HepG2 (cell line): ENCODE measurements around the gene NEDD4L. TPM values are rescaled to one million over a fixed set of nuclear protein-coding genes. Genes with fewer than 3 reads are reported as not detected.

ENCODE experiments used
- ADNP ChIP-seq: sonication (generic); formaldehyde crosslinking; IDR thresholded peaks from 2 replicates; pipeline ENCODE4 v1.4.0; 2020; ENCODE audit warnings: missing genetic modification reagents
- CC2D1A ChIP-seq: sonication (generic); formaldehyde crosslinking; IDR thresholded peaks from 2 replicates; pipeline ENCODE4 v1.8.1; 2023; ENCODE audit warnings: mild to moderate bottlenecking, missing genetic modification reagents
- HES4 ChIP-seq: sonication (generic); formaldehyde crosslinking; IDR thresholded peaks from 2 replicates; pipeline ENCODE4 v1.9.0; 2021; ENCODE audit warnings: mild to moderate bottlenecking, missing genetic modification reagents, borderline replicate concordance
- HOXD1 ChIP-seq: sonication (generic); formaldehyde crosslinking; IDR thresholded peaks from 2 replicates; pipeline ENCODE4 v1.5.0; 2020; ENCODE audit warnings: missing genetic modification reagents
- KDM6A ChIP-seq: IDR thresholded peaks from 2 replicates; pipeline ENCODE4 v1.6.1; 2016; ENCODE audit warnings: low read depth
- MAZ ChIP-seq, 2 experiments: sonication (generic) in 1 of 2; formaldehyde crosslinking in 1 of 2; IDR thresholded peaks; 2 replicates each; pipeline versions ENCODE4 v1.5.0 to v1.6.1; 2012 to 2020; ENCODE audit warnings: low read depth in 2 of 2, mild to moderate bottlenecking in 2 of 2, borderline replicate concordance in 1 of 2, improper control_type of control experiment in 1 of 2, low read length in 1 of 2, missing genetic modification reagents in 1 of 2, moderate library complexity in 1 of 2
- MYC ChIP-seq: sonication (generic); formaldehyde crosslinking; IDR thresholded peaks from 2 replicates; pipeline ENCODE4 v1.9.0; 2021; ENCODE audit warnings: missing genetic modification reagents, borderline replicate concordance
- NCOA5 ChIP-seq: sonication (generic); formaldehyde crosslinking; IDR thresholded peaks from 2 replicates; pipeline ENCODE4 v1.4.0; 2020; ENCODE audit warnings: missing genetic modification reagents
- NFE2 ChIP-seq: sonication (generic); formaldehyde crosslinking; IDR thresholded peaks from 2 replicates; pipeline ENCODE4 v1.4.0; 2020; ENCODE audit warnings: missing genetic modification reagents
- SETDB1 ChIP-seq: sonication (generic); formaldehyde crosslinking; IDR thresholded peaks from 2 replicates; pipeline ENCODE4 v1.5.1; 2020; ENCODE audit warnings: missing genetic modification reagents, mild to moderate bottlenecking, borderline replicate concordance
- TEAD2 ChIP-seq: sonication (generic); formaldehyde crosslinking; IDR thresholded peaks from 2 replicates; pipeline ENCODE4 v1.9.0; 2021; ENCODE audit warnings: missing genetic modification reagents
- ZFAT ChIP-seq: sonication (generic); formaldehyde crosslinking; conservative IDR thresholded peaks from 2 replicates; pipeline ENCODE4 v1.8.1; 2023; ENCODE audit warnings: missing genetic modification reagents, inconsistent platforms
- ZNF235 ChIP-seq: sonication (generic); formaldehyde crosslinking; IDR thresholded peaks from 2 replicates; pipeline ENCODE4 v1.8.1; 2023; ENCODE audit warnings: mild to moderate bottlenecking, missing genetic modification reagents, borderline replicate concordance
- ZNF260 ChIP-seq: sonication (generic); formaldehyde crosslinking; IDR thresholded peaks from 2 replicates; pipeline ENCODE4 v1.4.0; 2020; ENCODE audit warnings: missing genetic modification reagents, low read depth, mild to moderate bottlenecking, borderline replicate concordance
- ZZZ3 ChIP-seq: sonication (generic); formaldehyde crosslinking; IDR thresholded peaks from 2 replicates; pipeline ENCODE4 v1.4.0; 2020; ENCODE audit warnings: missing genetic modification reagents, mild to moderate bottlenecking, borderline replicate concordance
- polyA plus RNA-seq, 8 experiments: library from polyadenylated mRNA; depleted of rRNA in 3 of 8; stranded (reverse) in 7 of 8; unstranded in 1 of 8; fragments of >200 nt; fragmentation: Illumina TruSeq in 4 of 8; extraction: Trizol in 4 of 8; gene quantifications; 2 replicates each; pipeline versions ENCODE4 v1.2.1 to v1.2.3, GENCODE V29; 2011 to 2016; ENCODE audit warnings: low read depth in 4 of 8, missing spikeins in 1 of 8, mixed read lengths in 1 of 8; ENCODE audit not compliant: insufficient read depth in 1 of 8
- total RNA-seq, 5 experiments: library from RNA; depleted of rRNA; stranded (reverse); fragments of >200 nt; fragmentation: Illumina TruSeq; extraction: Trizol; gene quantifications; 2 replicates each; pipeline ENCODE4 v1.2.3, GENCODE V29; 2016; ENCODE audit warnings: low read depth in 1 of 5
- TF ChIP-seq, protein P1 (sequence below): sonication (generic); formaldehyde crosslinking; IDR thresholded peaks from 2 replicates; pipeline ENCODE4 v1.5.1; 2020; ENCODE audit warnings: missing genetic modification reagents, mild to moderate bottlenecking, borderline replicate concordance
- TF ChIP-seq, protein P2 (sequence below): IDR thresholded peaks from 2 replicates; pipeline ENCODE4 v1.6.1; 2016; ENCODE audit warnings: mild to moderate bottlenecking
- TF ChIP-seq, protein P3 (sequence below): sonication (generic); formaldehyde crosslinking; IDR thresholded peaks from 2 replicates; pipeline ENCODE4 v1.8.0; 2022; ENCODE audit warnings: missing genetic modification reagents, mild to moderate bottlenecking, inconsistent platforms, borderline replicate concordance
- TF ChIP-seq, protein P4 (sequence below): IDR thresholded peaks from 2 replicates; pipeline ENCODE4 v1.6.1; 2018; ENCODE audit warnings: missing genetic modification reagents
- TF ChIP-seq, protein P5 (sequence below), 2 experiments: sonication (generic) in 1 of 2; formaldehyde crosslinking in 1 of 2; IDR thresholded peaks; 2 replicates each; pipeline versions ENCODE4 v1.4.0 to v1.6.1; 2016 to 2020; ENCODE audit warnings: borderline replicate concordance in 1 of 2, low read depth in 1 of 2, mild to moderate bottlenecking in 1 of 2, missing genetic modification reagents in 1 of 2

The NEDD4L gene
- total and polyA plus RNA-seq, 2 of the 13 experiments (the other 11 are each of a cell fraction or from before 2014, with no cell fraction given), result 168 to 390 TPM

DNA sequence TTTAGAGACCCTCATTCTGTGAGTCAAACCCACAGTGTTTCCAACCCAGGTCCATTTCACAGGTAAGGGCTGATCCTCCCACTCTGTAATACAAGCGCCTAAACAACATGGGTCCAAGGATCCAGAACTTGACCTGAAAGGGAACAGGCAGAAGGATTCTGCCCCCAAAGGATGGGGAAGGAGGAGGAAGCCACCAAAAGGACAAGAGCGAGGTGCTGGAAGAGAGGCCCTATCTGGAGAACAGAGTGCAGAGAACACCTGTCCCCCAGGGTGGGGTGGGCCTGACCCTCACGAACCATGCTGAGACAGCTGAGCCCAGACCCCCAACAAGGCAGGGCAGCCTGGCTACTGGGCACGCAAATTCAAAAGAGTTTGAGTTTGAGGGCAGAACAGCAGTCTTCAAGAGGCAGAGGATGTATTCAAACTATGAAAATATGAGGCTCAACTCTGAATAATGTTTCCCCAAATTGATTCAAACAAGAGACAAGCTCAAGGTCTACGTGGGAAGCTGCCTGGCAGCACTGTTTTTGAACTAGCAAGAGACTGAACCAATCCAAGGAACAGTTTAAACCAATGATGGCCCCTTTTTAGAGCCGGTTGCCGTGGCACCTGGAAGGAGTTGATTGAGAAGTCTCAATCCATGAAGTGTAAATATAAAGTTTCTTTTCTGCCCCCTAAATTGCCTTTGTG is 372.1 kb downstream of the NEDD4L start (continued):
- TF ChIP-seq, protein P1, sequence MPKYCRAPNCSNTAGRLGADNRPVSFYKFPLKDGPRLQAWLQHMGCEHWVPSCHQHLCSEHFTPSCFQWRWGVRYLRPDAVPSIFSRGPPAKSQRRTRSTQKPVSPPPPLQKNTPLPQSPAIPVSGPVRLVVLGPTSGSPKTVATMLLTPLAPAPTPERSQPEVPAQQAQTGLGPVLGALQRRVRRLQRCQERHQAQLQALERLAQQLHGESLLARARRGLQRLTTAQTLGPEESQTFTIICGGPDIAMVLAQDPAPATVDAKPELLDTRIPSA (CRISPR knock-in tag), result no peak
- TF ChIP-seq CC2D1A (CRISPR knock-in tag) (no peak), ZFAT (CRISPR knock-in tag) (no peak), NFE2 (CRISPR knock-in tag) (no peak), HES4 (CRISPR knock-in tag) (no peak), TEAD2 (no peak), NCOA5 (no peak), KDM6A (CRISPR knock-in tag) (no peak), ZNF260 (CRISPR knock-in tag) (no peak), SETDB1 (no peak), MYC (CRISPR knock-in tag) (no peak), ZZZ3 (CRISPR knock-in tag) (no peak), HOXD1 (CRISPR knock-in tag) (no peak), MAZ (IDR thresholded peaks at IDR 0.05; ENCODE audit: borderline replicate concordance, low read depth, low read length) (no peak), MAZ (CRISPR knock-in tag; IDR thresholded peaks at IDR 0.05; ENCODE audit: low read depth) (no peak), ADNP (CRISPR knock-in tag) (no peak), ZNF235 (CRISPR knock-in tag) (0 out of 2 replicates have a peak, but pooled peaks have one; percentile 23)
- TF ChIP-seq, protein P2, sequence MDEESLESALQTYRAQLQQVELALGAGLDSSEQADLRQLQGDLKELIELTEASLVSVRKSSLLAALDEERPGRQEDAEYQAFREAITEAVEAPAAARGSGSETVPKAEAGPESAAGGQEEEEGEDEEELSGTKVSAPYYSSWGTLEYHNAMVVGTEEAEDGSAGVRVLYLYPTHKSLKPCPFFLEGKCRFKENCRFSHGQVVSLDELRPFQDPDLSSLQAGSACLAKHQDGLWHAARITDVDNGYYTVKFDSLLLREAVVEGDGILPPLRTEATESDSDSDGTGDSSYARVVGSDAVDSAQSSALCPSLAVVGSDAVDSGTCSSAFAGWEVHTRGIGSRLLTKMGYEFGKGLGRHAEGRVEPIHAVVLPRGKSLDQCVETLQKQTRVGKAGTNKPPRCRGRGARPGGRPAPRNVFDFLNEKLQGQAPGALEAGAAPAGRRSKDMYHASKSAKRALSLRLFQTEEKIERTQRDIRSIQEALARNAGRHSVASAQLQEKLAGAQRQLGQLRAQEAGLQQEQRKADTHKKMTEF, result no peak
- TF ChIP-seq, protein P3, sequence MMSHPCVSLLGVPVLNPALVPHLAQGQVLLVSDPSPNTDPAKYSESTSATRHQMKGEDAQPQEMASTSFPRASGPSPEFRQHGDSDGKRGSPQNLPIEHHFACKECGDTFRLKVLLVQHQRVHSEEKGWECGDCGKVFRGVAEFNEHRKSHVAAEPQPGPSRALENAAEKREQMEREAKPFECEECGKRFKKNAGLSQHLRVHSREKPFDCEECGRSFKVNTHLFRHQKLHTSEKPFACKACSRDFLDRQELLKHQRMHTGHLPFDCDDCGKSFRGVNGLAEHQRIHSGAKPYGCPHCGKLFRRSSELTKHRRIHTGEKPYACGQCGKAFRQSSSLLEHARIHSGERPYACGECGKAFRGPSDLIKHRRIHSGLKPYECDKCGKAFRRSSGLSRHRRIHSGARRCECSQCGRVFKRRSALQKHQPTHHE (CRISPR knock-in tag), result peak; percentile 59; the same call in 1 of the 2 replicates
- TF ChIP-seq, protein P4, sequence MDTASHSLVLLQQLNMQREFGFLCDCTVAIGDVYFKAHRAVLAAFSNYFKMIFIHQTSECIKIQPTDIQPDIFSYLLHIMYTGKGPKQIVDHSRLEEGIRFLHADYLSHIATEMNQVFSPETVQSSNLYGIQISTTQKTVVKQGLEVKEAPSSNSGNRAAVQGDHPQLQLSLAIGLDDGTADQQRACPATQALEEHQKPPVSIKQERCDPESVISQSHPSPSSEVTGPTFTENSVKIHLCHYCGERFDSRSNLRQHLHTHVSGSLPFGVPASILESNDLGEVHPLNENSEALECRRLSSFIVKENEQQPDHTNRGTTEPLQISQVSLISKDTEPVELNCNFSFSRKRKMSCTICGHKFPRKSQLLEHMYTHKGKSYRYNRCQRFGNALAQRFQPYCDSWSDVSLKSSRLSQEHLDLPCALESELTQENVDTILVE (CRISPR knock-in tag), result peak; percentile 8; the same call in 1 of the 2 replicates
- TF ChIP-seq, protein P5, sequence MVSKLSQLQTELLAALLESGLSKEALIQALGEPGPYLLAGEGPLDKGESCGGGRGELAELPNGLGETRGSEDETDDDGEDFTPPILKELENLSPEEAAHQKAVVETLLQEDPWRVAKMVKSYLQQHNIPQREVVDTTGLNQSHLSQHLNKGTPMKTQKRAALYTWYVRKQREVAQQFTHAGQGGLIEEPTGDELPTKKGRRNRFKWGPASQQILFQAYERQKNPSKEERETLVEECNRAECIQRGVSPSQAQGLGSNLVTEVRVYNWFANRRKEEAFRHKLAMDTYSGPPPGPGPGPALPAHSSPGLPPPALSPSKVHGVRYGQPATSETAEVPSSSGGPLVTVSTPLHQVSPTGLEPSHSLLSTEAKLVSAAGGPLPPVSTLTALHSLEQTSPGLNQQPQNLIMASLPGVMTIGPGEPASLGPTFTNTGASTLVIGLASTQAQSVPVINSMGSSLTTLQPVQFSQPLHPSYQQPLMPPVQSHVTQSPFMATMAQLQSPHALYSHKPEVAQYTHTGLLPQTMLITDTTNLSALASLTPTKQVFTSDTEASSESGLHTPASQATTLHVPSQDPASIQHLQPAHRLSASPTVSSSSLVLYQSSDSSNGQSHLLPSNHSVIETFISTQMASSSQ (IDR thresholded peaks at IDR 0.05; ENCODE audit: low read depth), result no peak
- TF ChIP-seq, protein P5 (CRISPR knock-in tag; IDR thresholded peaks at IDR 0.05; ENCODE audit: borderline replicate concordance), result no peak
